Measurements from ENCODE around the gene EVPL. TPM values are rescaled to one million over a fixed set of nuclear protein-coding genes. Genes with fewer than 3 reads are reported as not detected.
"Not testable (repeated sequence)": the region's sequence is repeated elsewhere in the genome, so short reads cannot be mapped to it uniquely, and the experiment has no call there.

The EVPL gene
- total RNA-seq, 1 donor = 0.43 TPM

GRCh38 chr17:76071531-76072147 is 44.5 kb upstream of the EVPL start:
- peak overlapping the region; percentile 100 for H3K4me3 ChIP-seq (ENCODE audit: low read depth, low read length)
- DNase-seq (ENCODE audit: low read depth) = peak; percentile 16
- no peak for TF ChIP-seq CTCF (IDR thresholded peaks at IDR 0.05; ENCODE audit: insufficient read depth, low read depth, low read length)

- DNase-seq (ENCODE audit: low read depth) = no peak
- no peak overlapping the region for H3K4me3 ChIP-seq (ENCODE audit: low read depth, low read length)
- TF ChIP-seq CTCF (IDR thresholded peaks at IDR 0.05; ENCODE audit: insufficient read depth, low read depth, low read length) = no peak
Observed at GRCh38 chr17:76065775-76066174, 38.7 kb upstream of the EVPL start.

GRCh38 chr17:76063875-76064546 is 36.9 kb upstream of the EVPL start:
- no peak for TF ChIP-seq CTCF (IDR thresholded peaks at IDR 0.05; ENCODE audit: insufficient read depth, low read depth, low read length)
- DNase-seq (ENCODE audit: low read depth) = no peak
- H3K4me3 ChIP-seq (ENCODE audit: low read depth, low read length) = no peak overlapping the region

GRCh38 chr17:76058264-76058663 is 31.2 kb upstream of the EVPL start:
- H3K4me3 ChIP-seq (ENCODE audit: low read depth, low read length); DNase-seq (ENCODE audit: low read depth): not testable (repeated sequence)

GRCh38 chr17:76056882-76057281 is 29.8 kb upstream of the EVPL start:
- DNase-seq (ENCODE audit: low read depth) = no peak
- H3K4me3 ChIP-seq (ENCODE audit: low read depth, low read length) = no peak overlapping the region
- no peak for TF ChIP-seq CTCF (IDR thresholded peaks at IDR 0.05; ENCODE audit: insufficient read depth, low read depth, low read length)

- no peak overlapping the region for H3K4me3 ChIP-seq (ENCODE audit: low read depth, low read length)
- DNase-seq (ENCODE audit: low read depth) = peak; percentile 33
Observed at GRCh38 chr17:76054112-76054476, 27.0 kb upstream of the EVPL start.

More at GRCh38 chr17:76054112-76054476, 27.0 kb upstream of the EVPL start:
- TF ChIP-seq CTCF (IDR thresholded peaks at IDR 0.05; ENCODE audit: insufficient read depth, low read depth, low read length) = no peak

All from fibroblast of villous mesenchyme (primary cell).